ENCODE results near the gene NSUN6.
A peak's percentile ranks its signal among the peaks of the same experiment; 100 is the strongest.

The NSUN6 gene

DNA sequence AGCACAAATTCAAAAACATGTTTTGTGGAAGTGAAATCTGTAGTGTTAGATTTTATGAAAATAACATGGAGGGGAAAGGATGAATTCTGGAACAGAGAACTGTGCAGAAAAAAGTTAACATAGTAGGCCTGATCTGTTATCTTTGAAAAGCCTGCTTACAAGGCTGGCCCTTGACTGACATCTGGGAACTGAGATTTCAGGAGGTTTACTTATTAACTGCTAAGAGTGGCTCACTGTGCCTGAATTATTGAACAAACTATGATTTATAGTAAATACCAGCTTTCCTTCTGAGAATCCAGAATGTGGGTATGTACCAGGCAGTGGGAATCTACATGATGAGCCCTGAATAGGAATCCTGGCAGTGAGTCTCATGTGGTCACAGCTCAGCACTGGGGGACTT, 30.5 kb downstream of the NSUN6 start:
- TF ChIP-seq, protein P1, sequence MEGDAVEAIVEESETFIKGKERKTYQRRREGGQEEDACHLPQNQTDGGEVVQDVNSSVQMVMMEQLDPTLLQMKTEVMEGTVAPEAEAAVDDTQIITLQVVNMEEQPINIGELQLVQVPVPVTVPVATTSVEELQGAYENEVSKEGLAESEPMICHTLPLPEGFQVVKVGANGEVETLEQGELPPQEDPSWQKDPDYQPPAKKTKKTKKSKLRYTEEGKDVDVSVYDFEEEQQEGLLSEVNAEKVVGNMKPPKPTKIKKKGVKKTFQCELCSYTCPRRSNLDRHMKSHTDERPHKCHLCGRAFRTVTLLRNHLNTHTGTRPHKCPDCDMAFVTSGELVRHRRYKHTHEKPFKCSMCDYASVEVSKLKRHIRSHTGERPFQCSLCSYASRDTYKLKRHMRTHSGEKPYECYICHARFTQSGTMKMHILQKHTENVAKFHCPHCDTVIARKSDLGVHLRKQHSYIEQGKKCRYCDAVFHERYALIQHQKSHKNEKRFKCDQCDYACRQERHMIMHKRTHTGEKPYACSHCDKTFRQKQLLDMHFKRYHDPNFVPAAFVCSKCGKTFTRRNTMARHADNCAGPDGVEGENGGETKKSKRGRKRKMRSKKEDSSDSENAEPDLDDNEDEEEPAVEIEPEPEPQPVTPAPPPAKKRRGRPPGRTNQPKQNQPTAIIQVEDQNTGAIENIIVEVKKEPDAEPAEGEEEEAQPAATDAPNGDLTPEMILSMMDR (IDR thresholded peaks at IDR 0.05; ENCODE audit: insufficient read depth, missing control alignments) = no peak
- FAIRE-seq = no peak
- DNase-seq (ENCODE audit: insufficient read length, low spot score) = no peak

DNA sequence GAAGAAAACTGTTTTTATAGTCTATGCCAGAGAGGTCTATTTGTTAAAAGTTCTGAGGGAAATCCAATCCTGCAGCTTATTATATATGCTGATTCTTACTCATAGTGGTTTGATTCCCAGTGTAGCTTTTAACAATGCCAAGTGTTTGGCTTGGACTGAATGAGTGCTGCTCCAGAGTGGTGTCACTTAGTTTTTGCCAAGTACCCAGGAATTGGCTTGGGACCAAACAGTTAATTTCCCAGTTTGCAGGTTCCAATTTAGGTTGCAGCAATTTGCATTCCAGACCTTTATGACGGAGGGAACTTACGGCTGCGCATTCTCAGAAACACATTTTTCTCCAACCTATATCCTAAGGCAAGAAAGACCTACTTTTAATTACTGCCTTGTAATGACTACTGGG, 32.4 kb downstream of the NSUN6 start:
- TF ChIP-seq, protein P1 (IDR thresholded peaks at IDR 0.05; ENCODE audit: insufficient read depth, missing control alignments) = no peak
- no peak for DNase-seq (ENCODE audit: insufficient read length, low spot score)
- no peak for FAIRE-seq

DNA sequence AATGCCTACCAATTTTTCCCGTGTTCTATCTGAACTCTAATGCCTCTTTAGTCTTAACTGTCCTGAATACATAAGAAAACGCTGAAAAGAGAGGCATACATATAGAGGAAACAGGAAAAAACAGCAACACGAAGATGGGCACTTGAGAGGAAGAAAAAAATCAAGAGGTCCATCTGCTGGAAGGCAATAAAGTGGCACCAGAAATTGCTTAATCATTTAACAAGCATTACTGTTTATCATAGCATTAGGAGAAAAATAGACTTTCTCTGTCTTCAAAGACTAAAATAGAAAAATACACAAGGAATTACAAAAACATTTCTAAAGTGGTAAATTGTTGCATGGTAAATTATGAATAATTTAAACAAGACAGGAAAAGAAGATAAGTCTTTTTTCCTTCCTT, 35.0 kb downstream of the NSUN6 start:
- TF ChIP-seq, protein P1 (IDR thresholded peaks at IDR 0.05; ENCODE audit: insufficient read depth, missing control alignments) = no peak

DNA sequence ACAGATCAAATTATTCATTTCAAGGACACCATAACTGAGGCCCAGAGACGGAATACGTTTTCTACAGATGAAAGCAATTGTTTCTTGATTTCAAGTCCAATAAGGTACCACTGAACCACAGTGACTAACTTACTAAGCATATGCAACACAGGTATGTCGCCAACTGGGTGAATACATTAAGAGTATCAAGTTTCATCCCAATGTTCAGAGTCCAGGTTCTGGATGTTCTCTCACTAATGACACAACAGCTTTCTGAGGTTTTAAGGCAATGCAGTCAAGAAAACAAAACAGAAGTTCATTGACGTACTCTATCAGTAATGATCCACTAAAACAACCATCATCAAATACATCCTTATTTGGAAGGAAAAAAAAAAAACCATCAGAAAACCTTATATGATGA, 35.8 kb downstream of the NSUN6 start:
- FAIRE-seq = peak; percentile 21
- TF ChIP-seq, protein P1 (IDR thresholded peaks at IDR 0.05; ENCODE audit: insufficient read depth, missing control alignments) = no peak
- no peak for DNase-seq (ENCODE audit: insufficient read length, low spot score)

More for the DNA sequence above, 35.0 kb downstream of the NSUN6 start:
- FAIRE-seq (peak; percentile 56), DNase-seq (ENCODE audit: insufficient read length, low spot score) (no peak)

DNA sequence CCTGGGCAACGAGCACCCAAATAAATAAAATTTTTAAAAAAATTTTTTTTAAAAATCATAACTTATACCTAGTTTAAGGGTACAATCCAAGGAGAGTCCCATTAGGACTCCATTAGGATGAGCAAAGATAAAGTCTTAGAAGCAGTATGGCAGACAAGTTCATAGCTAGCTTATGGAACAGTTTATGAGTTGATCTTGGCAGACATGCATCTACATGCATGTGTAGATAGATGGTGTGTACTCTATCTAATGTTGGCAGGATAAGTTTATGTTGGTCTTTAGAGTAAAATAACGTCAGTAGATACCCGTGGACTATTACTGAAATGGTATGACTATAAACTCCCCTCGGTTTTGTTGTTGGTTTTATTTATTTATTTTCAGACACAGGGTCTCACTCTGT, 40.2 kb downstream of the NSUN6 start:
- TF ChIP-seq, protein P1 (IDR thresholded peaks at IDR 0.05; ENCODE audit: insufficient read depth, missing control alignments) = no peak
- DNase-seq (ENCODE audit: insufficient read length, low spot score) = no peak
- FAIRE-seq = no peak

DNA sequence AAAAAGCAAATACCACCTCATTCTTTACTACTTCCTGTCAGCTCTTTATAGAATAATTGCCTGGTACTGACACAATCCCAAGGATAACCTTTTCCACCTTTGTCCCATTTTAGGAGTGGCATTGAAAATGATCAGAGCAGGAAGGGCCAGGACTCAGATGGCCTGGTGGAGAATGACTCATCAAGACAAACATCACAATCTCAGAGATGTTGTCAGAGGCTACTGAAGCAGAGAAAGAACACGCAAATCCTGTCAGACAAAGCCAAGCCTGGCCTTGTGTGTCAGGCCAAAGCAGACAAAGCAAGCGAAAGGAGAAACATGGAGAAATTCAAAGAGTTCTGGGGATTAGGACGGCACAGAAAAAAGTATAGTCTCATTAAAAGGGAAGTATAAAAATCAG, 40.9 kb downstream of the NSUN6 start:
- TF ChIP-seq, protein P1 (IDR thresholded peaks at IDR 0.05; ENCODE audit: insufficient read depth, missing control alignments) = no peak
- FAIRE-seq = peak; percentile 25
- DNase-seq (ENCODE audit: insufficient read length, low spot score) = no peak

DNA sequence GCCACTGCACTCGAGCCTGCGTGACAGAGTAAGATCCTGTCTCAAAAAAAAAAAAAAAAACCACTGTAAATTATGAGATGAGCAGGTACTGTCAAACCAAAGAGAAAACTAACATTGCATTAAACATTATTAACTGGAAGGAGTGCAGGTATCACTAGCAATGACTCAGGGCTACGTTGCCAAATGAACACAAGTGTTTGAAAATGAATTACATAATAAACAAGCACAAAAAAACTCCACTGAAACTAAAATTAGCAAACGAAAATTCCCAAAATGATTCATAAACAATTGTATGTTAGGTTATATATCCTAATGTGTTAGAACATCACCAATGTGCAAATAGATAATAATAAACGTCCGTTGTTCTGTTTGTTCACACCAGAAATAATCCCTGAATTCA, 42.8 kb downstream of the NSUN6 start:
- TF ChIP-seq, protein P1 (IDR thresholded peaks at IDR 0.05; ENCODE audit: insufficient read depth, missing control alignments) = no peak
- FAIRE-seq = no peak
- DNase-seq (ENCODE audit: insufficient read length, low spot score) = no peak
